ENCODE results near the gene ASPN. TPM values are rescaled to one million over a fixed set of nuclear protein-coding genes. Genes with fewer than 3 reads are reported as not detected.

ASPN gene
- total RNA-seq, 1 donor from 2014 or later, result 43.5 TPM

- peak in 1 of 2 donors; percentile 89 for DNase-seq (ENCODE audit: low spot score in 2 of 2)
- intact Hi-C loops (cut with DNase I), result loop anchor here (2.0 to 5.0 kb wide), 5 partner anchors 28 to 182 kb away; partner anchors contain the start of genes CENPP, ECM2 and NOL8
- no peaks in the 10 kb centered on the region for H3K9me3 ChIP-seq
- H3K4me1 ChIP-seq, result peaks cover 33 to 44% of the 10 kb centered on the region in 2 donors
- no peak for TF ChIP-seq CTCF (IDR thresholded peaks at IDR 0.05)
- H3K4me3 ChIP-seq, result no peak overlapping the region
- H3K36me3 ChIP-seq, result no peaks in the 10 kb centered on the region
- H3K27me3 ChIP-seq, result no peaks in the 10 kb centered on the region
- peak overlapping the region; percentile 80 to 90 for H3K27ac ChIP-seq
Observed at GRCh38 chr9:92506184-92506857, 24.0 kb upstream of the ASPN start.

- no peak overlapping the region for H3K4me3 ChIP-seq
- no peaks in the 10 kb centered on the region for H3K36me3 ChIP-seq
- intact Hi-C loops (cut with DNase I), result loop anchor here (5.0 kb wide), 1 partner anchor 97 kb away; no protein-coding TSS in a partner anchor
- H3K4me1 ChIP-seq, result peaks cover 33 to 45% of the 10 kb centered on the region in 2 donors
- H3K27ac ChIP-seq, result peak overlapping the region; percentile 80 to 90
- no peak for DNase-seq (ENCODE audit: low spot score in 2 of 2)
- H3K27me3 ChIP-seq, result no peaks in the 10 kb centered on the region
- TF ChIP-seq CTCF (IDR thresholded peaks at IDR 0.05), result no peak
- no peaks in the 10 kb centered on the region for H3K9me3 ChIP-seq
Observed at GRCh38 chr9:92504881-92505280, 22.6 kb upstream of the ASPN start.

- Histone ChIP-seq H3K36me3 (no peaks in the 10 kb centered on the region), H3K27me3 (no peaks in the 10 kb centered on the region), H3K27ac (no peak overlapping the region), H3K4me1 (peaks cover 32 to 47% of the 10 kb centered on the region in 2 donors), H3K9me3 (no peaks in the 10 kb centered on the region), H3K4me3 (no peak overlapping the region)
- intact Hi-C loops (cut with DNase I), result no loop called here
- TF ChIP-seq CTCF (IDR thresholded peaks at IDR 0.05), result no peak
- no peak for DNase-seq (ENCODE audit: low spot score in 2 of 2)
Observed at GRCh38 chr9:92503156-92503555, 20.9 kb upstream of the ASPN start.

GRCh38 chr9:92501671-92502393, 19.5 kb upstream of the ASPN start:
- intact Hi-C loops (cut with DNase I), result loop anchor here (2.0 kb wide), 1 partner anchor 21 kb away; no protein-coding TSS in a partner anchor
- peak in 2 of 3 experiments; percentile 22 to 37 for TF ChIP-seq CTCF (IDR thresholded peaks at IDR 0.05)
- Histone ChIP-seq H3K36me3 (no peaks in the 10 kb centered on the region), H3K9me3 (no peaks in the 10 kb centered on the region), H3K27ac (peak overlapping the region; percentile 60 to 76), H3K4me1 (peaks cover 23 to 36% of the 10 kb centered on the region in 2 donors), H3K27me3 (no peaks in the 10 kb centered on the region), H3K4me3 (no peak overlapping the region)
- DNase-seq (ENCODE audit: low spot score in 2 of 2), result peak; percentile 21 to 86

GRCh38 chr9:92500725-92501124, 18.4 kb upstream of the ASPN start:
- no peak overlapping the region for H3K4me3 ChIP-seq
- intact Hi-C loops (cut with DNase I), result loop anchor here (2.0 kb wide), 1 partner anchor 20 kb away; no protein-coding TSS in a partner anchor
- no peaks in the 10 kb centered on the region for H3K36me3 ChIP-seq
- no peaks in the 10 kb centered on the region for H3K27me3 ChIP-seq
- H3K27ac ChIP-seq, result peak overlapping the region; percentile 60 to 76
- peaks cover 17 to 29% of the 10 kb centered on the region in 2 donors for H3K4me1 ChIP-seq
- TF ChIP-seq CTCF (IDR thresholded peaks at IDR 0.05), result no peak
- H3K9me3 ChIP-seq, result no peaks in the 10 kb centered on the region
- DNase-seq (ENCODE audit: low spot score in 2 of 2), result no peak

Data from ascending aorta (tissue), 2 donors.